CD1c-positive myeloid dendritic cell (primary cell): Measurements from ENCODE around the gene PFDN5.
"Not testable (repeated sequence)": the region's sequence is repeated elsewhere in the genome, so short reads cannot be mapped to it uniquely, and the experiment has no call there.

Source experiments
- DNase-seq: peaks from one replicate; pipeline ENCODE4 v3.0.0-alpha.2; 2016; ENCODE audit errors: extremely low spot score

Gene PFDN5

GRCh38 chr12:53327435-53328042 lies 32.2 kb downstream of the PFDN5 start:
- peak; percentile 40 for DNase-seq

- no peak for DNase-seq
These were observed 32.7 kb downstream of the PFDN5 start for GRCh38 chr12:53328043-53328435.

- DNase-seq, result no peak
These were observed 35.3 kb downstream of the PFDN5 start for GRCh38 chr12:53330671-53331070.

- not testable (repeated sequence) for DNase-seq
These were observed 37.0 kb downstream of the PFDN5 start for GRCh38 chr12:53332339-53332738.

GRCh38 chr12:53332744-53333143 lies 37.4 kb downstream of the PFDN5 start:
- DNase-seq, result no peak

GRCh38 chr12:53333289-53333688 lies 37.9 kb downstream of the PFDN5 start:
- DNase-seq, result no peak

GRCh38 chr12:53333845-53334244 lies 38.5 kb downstream of the PFDN5 start:
- no peak for DNase-seq

- no peak for DNase-seq
These were observed 39.5 kb downstream of the PFDN5 start for GRCh38 chr12:53334822-53335221.

- peak; percentile 32 for DNase-seq
These were observed 40.9 kb downstream of the PFDN5 start, which contains the start of gene SP7 for GRCh38 chr12:53336181-53336681. Gene SP7 (minus strand): TSS chr12:53336354. CDS start chr12:53335646, 708 bp downstream.

- DNase-seq, result no peak
These were observed 42.7 kb downstream of the PFDN5 start for GRCh38 chr12:53338017-53338416.

GRCh38 chr12:53338916-53339315 lies 43.6 kb downstream of the PFDN5 start:
- DNase-seq, result no peak

- no peak for DNase-seq
These were observed 45.1 kb downstream of the PFDN5 start for GRCh38 chr12:53340398-53340797.

- DNase-seq, result no peak
These were observed 48.1 kb downstream of the PFDN5 start for GRCh38 chr12:53343449-53343848.

GRCh38 chr12:53343969-53344368 lies 48.6 kb downstream of the PFDN5 start:
- DNase-seq, result no peak

- no peak for DNase-seq
These were observed 49.1 kb downstream of the PFDN5 start for GRCh38 chr12:53344487-53344823.

- DNase-seq, result peak; percentile 64
These were observed 49.6 kb downstream of the PFDN5 start for GRCh38 chr12:53344824-53345485.

GRCh38 chr12:53345486-53346188 lies 50.3 kb downstream of the PFDN5 start:
- DNase-seq, result no peak

GRCh38 chr12:53346491-53346890 lies 51.1 kb downstream of the PFDN5 start:
- peak; percentile 25 for DNase-seq

GRCh38 chr12:53347905-53348304 lies 52.6 kb downstream of the PFDN5 start:
- DNase-seq, result no peak
